K562 (cell line): ENCODE data around the gene KRTAP6-2.

ENCODE experiments used
- CHD2 ChIP-seq: IDR thresholded peaks from 2 replicates; pipeline ENCODE4 v1.6.1; 2011; ENCODE audit warnings: low read depth, low read length
- ELF4 ChIP-seq: fragments of 450-650 bp; formaldehyde crosslinking; IDR thresholded peaks from 2 replicates; pipeline ENCODE4 v1.4.0; 2022; ENCODE audit warnings: missing genetic modification characterization
- EP300 ChIP-seq: IDR thresholded peaks from 2 replicates; pipeline ENCODE4 v1.6.1; 2012; ENCODE audit warnings: low read length, improper control_type of control experiment
- MTA2 ChIP-seq: fragments of 450-650 bp; IDR thresholded peaks from 2 replicates; pipeline ENCODE4 v1.6.1; 2016; ENCODE audit warnings: low read depth
- RAD51 ChIP-seq: fragments of 450-650 bp; IDR thresholded peaks from 2 replicates; pipeline ENCODE4 v1.7.1; 2016; ENCODE audit warnings: low read depth, mild to moderate bottlenecking, borderline replicate concordance
- SMC3 ChIP-seq: conservative IDR thresholded peaks from 2 replicates; pipeline ENCODE4 v1.6.1; 2011; ENCODE audit warnings: low read depth, low read length, improper control_type of control experiment; ENCODE audit not compliant: insufficient read depth
- THRAP3 ChIP-seq: fragments of 450-650 bp; IDR thresholded peaks from 2 replicates; pipeline ENCODE4 v1.6.1; 2016; ENCODE audit warnings: mild to moderate bottlenecking, inconsistent platforms, borderline replicate concordance
- ZBTB17 ChIP-seq: fragments of 450-650 bp; formaldehyde crosslinking; IDR thresholded peaks from 2 replicates; pipeline ENCODE4 v1.4.0; 2020; ENCODE audit warnings: mild to moderate bottlenecking
- ZBTB7A ChIP-seq: IDR thresholded peaks from 2 replicates; pipeline ENCODE4 v1.6.1; 2011; ENCODE audit warnings: low read depth, mild to moderate bottlenecking, low read length, moderate library complexity, borderline replicate concordance; ENCODE audit not compliant: control insufficient read depth
- ZKSCAN3 ChIP-seq: fragments of 250-450 bp; sonication (Bioruptor Pico); IDR thresholded peaks from 2 replicates; pipeline ENCODE4 v1.4.0; 2020
- TF ChIP-seq, protein P1 (sequence below), 3 experiments: IDR thresholded peaks in 2 of 3; conservative IDR thresholded peaks in 1 of 3; 2 replicates each; pipeline ENCODE4 v1.5.1; 2011 to 2012; ENCODE audit warnings: low read length in 3 of 3, mild to moderate bottlenecking in 3 of 3, control low read depth in 2 of 3, improper control_type of control experiment in 1 of 3, inconsistent platforms in 1 of 3, low read depth in 1 of 3, mixed read lengths in 1 of 3, moderate library complexity in 1 of 3; ENCODE audit not compliant: insufficient read depth in 2 of 3

- TF ChIP-seq THRAP3 = no peak
- TF ChIP-seq EP300 = no peak
- no peak for TF ChIP-seq ZBTB7A
- TF ChIP-seq CHD2 = no peak
- TF ChIP-seq ELF4 (CRISPR knock-in tag) = no peak
- TF ChIP-seq MTA2 = no peak
- no peak for TF ChIP-seq ZKSCAN3 (CRISPR knock-in tag)
- TF ChIP-seq SMC3 = no peak
- TF ChIP-seq RAD51 = no peak
- TF ChIP-seq, protein P1, sequence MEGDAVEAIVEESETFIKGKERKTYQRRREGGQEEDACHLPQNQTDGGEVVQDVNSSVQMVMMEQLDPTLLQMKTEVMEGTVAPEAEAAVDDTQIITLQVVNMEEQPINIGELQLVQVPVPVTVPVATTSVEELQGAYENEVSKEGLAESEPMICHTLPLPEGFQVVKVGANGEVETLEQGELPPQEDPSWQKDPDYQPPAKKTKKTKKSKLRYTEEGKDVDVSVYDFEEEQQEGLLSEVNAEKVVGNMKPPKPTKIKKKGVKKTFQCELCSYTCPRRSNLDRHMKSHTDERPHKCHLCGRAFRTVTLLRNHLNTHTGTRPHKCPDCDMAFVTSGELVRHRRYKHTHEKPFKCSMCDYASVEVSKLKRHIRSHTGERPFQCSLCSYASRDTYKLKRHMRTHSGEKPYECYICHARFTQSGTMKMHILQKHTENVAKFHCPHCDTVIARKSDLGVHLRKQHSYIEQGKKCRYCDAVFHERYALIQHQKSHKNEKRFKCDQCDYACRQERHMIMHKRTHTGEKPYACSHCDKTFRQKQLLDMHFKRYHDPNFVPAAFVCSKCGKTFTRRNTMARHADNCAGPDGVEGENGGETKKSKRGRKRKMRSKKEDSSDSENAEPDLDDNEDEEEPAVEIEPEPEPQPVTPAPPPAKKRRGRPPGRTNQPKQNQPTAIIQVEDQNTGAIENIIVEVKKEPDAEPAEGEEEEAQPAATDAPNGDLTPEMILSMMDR (IDR thresholded peaks at IDR 0.05 in 2 of 3, conservative IDR thresholded peaks at IDR 0.05 in 1 of 3; ENCODE audit: insufficient read depth in 2 of 3, low read depth in 1 of 3, low read length in 3 of 3) = no peak
- no peak for TF ChIP-seq ZBTB17 (CRISPR knock-in tag)
Measured at GRCh38 chr21:30600787-30601186, 2.1 kb upstream of the KRTAP6-2 start, which contains the start of gene KRTAP22-1.
